ENCODE results near the gene SHMT2.

The SHMT2 gene

GRCh38 chr12:57190821-57191220 is 38.7 kb upstream of the SHMT2 start:
- no peak for TF ChIP-seq REST (IDR thresholded peaks at IDR 0.05; ENCODE audit: insufficient replicate concordance, low read depth)
- TF ChIP-seq SPI1 (IDR thresholded peaks at IDR 0.05; ENCODE audit: borderline replicate concordance, low read depth), result no peak
- no peak for TF ChIP-seq GABPA (IDR thresholded peaks at IDR 0.05; ENCODE audit: low read depth)
- no peak for TF ChIP-seq CTCF (IDR thresholded peaks at IDR 0.05; ENCODE audit: insufficient read depth, low read length)
- no peak for TF ChIP-seq POLR2AphosphoS5 (IDR thresholded peaks at IDR 0.05; ENCODE audit: low read depth)
- no peak for DNase-seq (ENCODE audit: low read depth in 1 of 2, low spot score in 1 of 2)
- Histone ChIP-seq H3K27ac (replicated peaks) (no peak overlapping the region), H3K4me3 (replicated peaks; ENCODE audit: insufficient read depth, low read length) (no peak overlapping the region), H3K27me3 (ENCODE audit: insufficient read depth, poor library complexity, severe bottlenecking) (peaks cover 14% of the 10 kb centered on the region)

DNA sequence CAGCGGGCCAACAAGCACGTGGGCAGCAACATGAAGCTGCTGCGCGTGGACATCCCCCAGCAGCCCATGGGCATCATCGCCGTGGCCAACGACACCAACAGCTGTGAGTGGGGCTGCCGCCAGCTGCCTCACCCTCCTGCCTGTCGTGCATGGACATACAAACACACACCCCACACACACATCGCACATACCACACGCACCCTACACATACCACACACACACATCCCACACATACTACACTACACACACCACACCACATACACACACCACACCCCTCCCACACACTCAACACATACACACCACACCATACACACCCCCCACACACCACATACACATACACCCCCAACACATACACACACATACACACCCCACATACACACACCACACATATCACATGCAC is 38.1 kb upstream of the SHMT2 start:
- no peak for TF ChIP-seq REST (IDR thresholded peaks at IDR 0.05; ENCODE audit: insufficient replicate concordance, low read depth)
- TF ChIP-seq SPI1 (IDR thresholded peaks at IDR 0.05; ENCODE audit: borderline replicate concordance, low read depth), result no peak
- no peak for TF ChIP-seq GABPA (IDR thresholded peaks at IDR 0.05; ENCODE audit: low read depth)
- no peak for TF ChIP-seq POLR2AphosphoS5 (IDR thresholded peaks at IDR 0.05; ENCODE audit: low read depth)
- TF ChIP-seq CTCF (IDR thresholded peaks at IDR 0.05; ENCODE audit: insufficient read depth, low read length), result no peak
- DNase-seq (ENCODE audit: low read depth in 1 of 2, low spot score in 1 of 2), result no peak

GRCh38 chr12:57192920-57193319 is 36.6 kb upstream of the SHMT2 start:
- TF ChIP-seq SPI1 (IDR thresholded peaks at IDR 0.05; ENCODE audit: borderline replicate concordance, low read depth) (no peak), GABPA (IDR thresholded peaks at IDR 0.05; ENCODE audit: low read depth) (no peak), REST (IDR thresholded peaks at IDR 0.05; ENCODE audit: insufficient replicate concordance, low read depth) (no peak), POLR2AphosphoS5 (IDR thresholded peaks at IDR 0.05; ENCODE audit: low read depth) (no peak), CTCF (IDR thresholded peaks at IDR 0.05; ENCODE audit: insufficient read depth, low read length) (no peak)
- no peak for DNase-seq (ENCODE audit: low read depth in 1 of 2, low spot score in 1 of 2)
- H3K27ac ChIP-seq (replicated peaks), result no peak overlapping the region
- no peak overlapping the region for H3K4me3 ChIP-seq (replicated peaks; ENCODE audit: insufficient read depth, low read length)
- H3K27me3 ChIP-seq (ENCODE audit: insufficient read depth, poor library complexity, severe bottlenecking), result peaks cover 14% of the 10 kb centered on the region

More for the DNA sequence above, 38.1 kb upstream of the SHMT2 start:
- Histone ChIP-seq H3K27ac (replicated peaks) (no peak overlapping the region), H3K27me3 (ENCODE audit: insufficient read depth, poor library complexity, severe bottlenecking) (peaks cover 14% of the 10 kb centered on the region), H3K4me3 (replicated peaks; ENCODE audit: insufficient read depth, low read length) (no peak overlapping the region)

All from HL-60 (cell line).